H1 (cell line): ENCODE results near the gene B4GALT5. TPM values are rescaled to one million over a fixed set of nuclear protein-coding genes. Genes with fewer than 3 reads are reported as not detected.

ENCODE experiments used
- ATF3 ChIP-seq: IDR thresholded peaks from 2 replicates; pipeline ENCODE4 v1.6.1; 2011; ENCODE audit warnings: low read depth, mild to moderate bottlenecking, low read length; ENCODE audit not compliant: insufficient read depth
- CHD1 ChIP-seq: IDR thresholded peaks from 2 replicates; pipeline ENCODE4 v1.6.1; 2012; ENCODE audit warnings: low read depth, low read length, improper control_type of control experiment
- EGR1 ChIP-seq: IDR thresholded peaks from 2 replicates; pipeline ENCODE4 v1.6.1; 2011; ENCODE audit warnings: low read depth, low read length, borderline replicate concordance
- KDM1A ChIP-seq: fragments of 200-600, 300-600 bp; sonication (generic); IDR thresholded peaks from 2 replicates; pipeline ENCODE4 v1.7.1; 2016; ENCODE audit warnings: mild to moderate bottlenecking, low read length, borderline replicate concordance
- SAP30 ChIP-seq: fragments of 300-600 bp; sonication (generic); IDR thresholded peaks from 2 replicates; pipeline ENCODE4 v1.7.1; 2012; ENCODE audit warnings: low read length, moderate library complexity, mild to moderate bottlenecking, inconsistent platforms; ENCODE audit not compliant: insufficient read depth, insufficient replicate concordance
- polyA plus RNA-seq, 7 experiments: library from polyadenylated mRNA; depleted of rRNA in 3 of 7; stranded (reverse) in 5 of 7; unstranded in 2 of 7; fragments of >200 nt in 5 of 7; fragments of 200-250 nt in 2 of 7; gene quantifications; 1 replicate in 5 of 7; 2 replicates in 1 of 7; 4 replicates in 1 of 7; pipeline versions ENCODE4 v1.2.1 to v1.2.3, GENCODE V29; 2011 to 2013; ENCODE audit warnings: missing spikeins in 2 of 7, mixed read lengths in 2 of 7
- total RNA-seq: library from RNA; stranded (reverse); fragmentation: NEBNext Ultra II Directional; extraction: Animal tissue kit (Norgen Biotek cat#: 25700); gene quantifications from 2 replicates; pipeline ENCODE4 v1.2.1, GENCODE V29; 2021

Gene B4GALT5
- total and polyA plus RNA-seq, 2 of the 8 experiments (the other 6 are each of a cell fraction or from before 2014, with no cell fraction given): 46.5 to 75.4 TPM

- TF ChIP-seq SAP30: no peak
- TF ChIP-seq KDM1A: no peak
- TF ChIP-seq CHD1: no peak
- TF ChIP-seq EGR1: no peak
- TF ChIP-seq ATF3: no peak
Observed at GRCh38 chr20:49691818-49692568, 21.7 kb downstream of the B4GALT5 start (continued).
